GM19035 (cell line): ENCODE measurements around the gene MCOLN2.
A peak's percentile ranks its signal among the peaks of the same experiment; 100 is the strongest.
"Not testable (repeated sequence)": the region's sequence is repeated elsewhere in the genome, so short reads cannot be mapped to it uniquely, and the experiment has no call there.

Experiments
- ATAC-seq: cut with Tn5 transposase; IDR thresholded peaks from one replicate; pipeline ENCODE4 v1.9.1; 2021; ENCODE audit not compliant: unreplicated experiment

MCOLN2 gene

GRCh38 chr1:84986561-84986960 is 10.4 kb downstream of the MCOLN2 start:
- ATAC-seq = not testable (repeated sequence)

- no peak for ATAC-seq
These were observed 11.5 kb downstream of the MCOLN2 start for GRCh38 chr1:84985365-84985764.

- no peak for ATAC-seq
These were observed 14.5 kb downstream of the MCOLN2 start for GRCh38 chr1:84982395-84982794.

GRCh38 chr1:84975035-84975434 is 21.9 kb downstream of the MCOLN2 start:
- peak; percentile 32 for ATAC-seq

GRCh38 chr1:84973498-84974334 is 23.2 kb downstream of the MCOLN2 start:
- peak; percentile 38 for ATAC-seq

- peak; percentile 31 for ATAC-seq
These were observed 24.4 kb downstream of the MCOLN2 start for GRCh38 chr1:84972377-84972987.

GRCh38 chr1:84971957-84972356 is 25.0 kb downstream of the MCOLN2 start:
- no peak for ATAC-seq

GRCh38 chr1:84969489-84970250 is 27.2 kb downstream of the MCOLN2 start:
- peak; percentile 44 for ATAC-seq

- ATAC-seq = no peak
These were observed 28.0 kb downstream of the MCOLN2 start for GRCh38 chr1:84968865-84969264.

- ATAC-seq = no peak
These were observed 28.8 kb downstream of the MCOLN2 start for GRCh38 chr1:84968101-84968500.

- ATAC-seq = no peak
These were observed 29.2 kb downstream of the MCOLN2 start for GRCh38 chr1:84967666-84968065.

- no peak for ATAC-seq
These were observed 33.9 kb downstream of the MCOLN2 start for GRCh38 chr1:84963021-84963420.

GRCh38 chr1:84961316-84961715 is 35.6 kb downstream of the MCOLN2 start:
- ATAC-seq = no peak

GRCh38 chr1:84960371-84960770 is 36.5 kb downstream of the MCOLN2 start:
- no peak for ATAC-seq

GRCh38 chr1:84959294-84959693 is 37.6 kb downstream of the MCOLN2 start:
- peak; percentile 74 for ATAC-seq

GRCh38 chr1:84957966-84958365 is 38.9 kb downstream of the MCOLN2 start:
- ATAC-seq = no peak

- no peak for ATAC-seq
These were observed 40.3 kb downstream of the MCOLN2 start for GRCh38 chr1:84956655-84957054.

- no peak for ATAC-seq
These were observed 40.8 kb downstream of the MCOLN2 start for GRCh38 chr1:84956097-84956496.

GRCh38 chr1:84949664-84950063 is 47.2 kb downstream of the MCOLN2 start:
- no peak for ATAC-seq

- ATAC-seq = no peak
These were observed 49.1 kb downstream of the MCOLN2 start for GRCh38 chr1:84947536-84948410.

- no peak for ATAC-seq
These were observed 50.3 kb downstream of the MCOLN2 start for GRCh38 chr1:84946631-84947030.
